ENCODE results near the gene C18orf63. TPM values are rescaled to one million over a fixed set of nuclear protein-coding genes. Genes with fewer than 3 reads are reported as not detected.
A peak's percentile ranks its signal among the peaks of the same experiment; 100 is the strongest.

C18orf63 gene
- total RNA-seq, 1 donor from 2014 or later, result not detected

GRCh38 chr18:74342416-74343043 is 26.9 kb downstream of the C18orf63 start:
- no peak overlapping the region for H3K4me3 Mint-ChIP-seq
- H3K27me3 Mint-ChIP-seq (ENCODE audit: low read depth), result peaks cover 2% of the 10 kb centered on the region
- peak; percentile 57 for TF ChIP-seq CTCF (IDR thresholded peaks at IDR 0.05; ENCODE audit: unreplicated experiment)
- H3K36me3 Mint-ChIP-seq, result no peaks in the 10 kb centered on the region
- H3K4me1 Mint-ChIP-seq, result peaks cover 4% of the 10 kb centered on the region
- H3K9me3 Mint-ChIP-seq, result no peaks in the 10 kb centered on the region
- DNase-seq (ENCODE audit: low spot score in 2 of 2, unreplicated experiment in 2 of 2), result no peak
- H3K27ac Mint-ChIP-seq, result no peak overlapping the region

- no peaks in the 10 kb centered on the region for H3K36me3 Mint-ChIP-seq
- no peak overlapping the region for H3K4me3 Mint-ChIP-seq
- peaks cover 2% of the 10 kb centered on the region for H3K4me1 Mint-ChIP-seq
- no peak overlapping the region for H3K27ac Mint-ChIP-seq
- TF ChIP-seq CTCF (IDR thresholded peaks at IDR 0.05; ENCODE audit: unreplicated experiment), result no peak
- H3K9me3 Mint-ChIP-seq, result no peaks in the 10 kb centered on the region
- peaks cover 2% of the 10 kb centered on the region for H3K27me3 Mint-ChIP-seq (ENCODE audit: low read depth)
- no peak for DNase-seq (ENCODE audit: low spot score in 2 of 2, unreplicated experiment in 2 of 2)
Measured at GRCh38 chr18:74346206-74346605, 30.6 kb downstream of the C18orf63 start.

GRCh38 chr18:74348581-74348980 is 32.9 kb downstream of the C18orf63 start:
- no peak for TF ChIP-seq CTCF (IDR thresholded peaks at IDR 0.05; ENCODE audit: unreplicated experiment)
- Mint-ChIP-seq H3K4me1 (no peaks in the 10 kb centered on the region), H3K36me3 (no peaks in the 10 kb centered on the region), H3K27me3 (ENCODE audit: low read depth) (peaks cover 9% of the 10 kb centered on the region), H3K4me3 (no peak overlapping the region), H3K9me3 (no peaks in the 10 kb centered on the region), H3K27ac (no peak overlapping the region)
- no peak for DNase-seq (ENCODE audit: low spot score in 2 of 2, unreplicated experiment in 2 of 2)

GRCh38 chr18:74351354-74351753 is 35.7 kb downstream of the C18orf63 start:
- Mint-ChIP-seq H3K4me3 (no peak overlapping the region), H3K4me1 (no peaks in the 10 kb centered on the region), H3K27me3 (ENCODE audit: low read depth) (peaks cover 28% of the 10 kb centered on the region), H3K9me3 (no peaks in the 10 kb centered on the region), H3K36me3 (no peaks in the 10 kb centered on the region), H3K27ac (no peak overlapping the region)
- DNase-seq (ENCODE audit: low spot score in 2 of 2, unreplicated experiment in 2 of 2), result no peak
- no peak for TF ChIP-seq CTCF (IDR thresholded peaks at IDR 0.05; ENCODE audit: unreplicated experiment)

- TF ChIP-seq CTCF (IDR thresholded peaks at IDR 0.05; ENCODE audit: unreplicated experiment), result peak; percentile 60
- Mint-ChIP-seq H3K4me3 (no peak overlapping the region), H3K9me3 (no peaks in the 10 kb centered on the region), H3K27me3 (ENCODE audit: low read depth) (peaks cover 41% of the 10 kb centered on the region), H3K27ac (no peak overlapping the region), H3K4me1 (no peaks in the 10 kb centered on the region), H3K36me3 (no peaks in the 10 kb centered on the region)
- peak in 1 of 2 experiments; percentile 49 for DNase-seq (ENCODE audit: low spot score in 2 of 2, unreplicated experiment in 2 of 2)
Measured at GRCh38 chr18:74353169-74353775, 37.6 kb downstream of the C18orf63 start.
